T-helper 1 cell treated with Interleukin-12 subunit alpha and Interleukin-12 subunit beta and Interleukin-4 antibody, amounts not matched to agents 30 μg/mL and 1 μg/mL, for 36 hours (primary cell): ENCODE results near the gene LCLAT1.

Source experiments
- H3K27ac Mint-ChIP-seq: one replicate; pipeline ENCODE4 v1.8.0; 2021; ENCODE audit warnings: mild to moderate bottlenecking, mixed read lengths
- H3K27me3 Mint-ChIP-seq: one replicate; pipeline ENCODE4 v1.8.0; 2021; ENCODE audit warnings: low read depth, mixed read lengths
- H3K36me3 Mint-ChIP-seq: one replicate; pipeline ENCODE4 v1.8.0; 2021; ENCODE audit warnings: low read depth, mixed read lengths
- H3K4me1 Mint-ChIP-seq: one replicate; pipeline ENCODE4 v1.8.0; 2021; ENCODE audit warnings: low read depth, mixed read lengths
- H3K4me3 Mint-ChIP-seq: one replicate; pipeline ENCODE4 v1.8.0; 2021; ENCODE audit warnings: mild to moderate bottlenecking, moderate library complexity, mixed read lengths
- H3K9me3 Mint-ChIP-seq: one replicate; pipeline ENCODE4 v1.8.0; 2021; ENCODE audit warnings: mixed read lengths

LCLAT1 gene

GRCh38 chr2:30516166-30516565 is 69.1 kb downstream of the LCLAT1 start:
- Mint-ChIP-seq H3K36me3 (peaks cover 20% of the 10 kb centered on the region), H3K4me1 (no peaks in the 10 kb centered on the region), H3K27ac (no peak overlapping the region), H3K27me3 (no peaks in the 10 kb centered on the region), H3K9me3 (peaks cover 39% of the 10 kb centered on the region), H3K4me3 (no peak overlapping the region)

- H3K4me1 Mint-ChIP-seq: no peaks in the 10 kb centered on the region
- H3K9me3 Mint-ChIP-seq: peaks cover 43% of the 10 kb centered on the region
- no peak overlapping the region for H3K4me3 Mint-ChIP-seq
- H3K27me3 Mint-ChIP-seq: no peaks in the 10 kb centered on the region
- peaks cover 24% of the 10 kb centered on the region for H3K36me3 Mint-ChIP-seq
- no peak overlapping the region for H3K27ac Mint-ChIP-seq
Observed at GRCh38 chr2:30519796-30520195, 72.8 kb downstream of the LCLAT1 start.

- Mint-ChIP-seq H3K4me3 (no peak overlapping the region), H3K27me3 (no peaks in the 10 kb centered on the region), H3K9me3 (peaks cover 28% of the 10 kb centered on the region), H3K4me1 (peaks cover 2% of the 10 kb centered on the region), H3K27ac (no peak overlapping the region), H3K36me3 (peaks cover 19% of the 10 kb centered on the region)
Observed at GRCh38 chr2:30522421-30522820, 75.4 kb downstream of the LCLAT1 start.

- Mint-ChIP-seq H3K4me1 (peaks cover 2% of the 10 kb centered on the region), H3K36me3 (peaks cover 8% of the 10 kb centered on the region), H3K9me3 (no peaks in the 10 kb centered on the region), H3K27ac (no peak overlapping the region), H3K4me3 (no peak overlapping the region), H3K27me3 (no peaks in the 10 kb centered on the region)
Observed at GRCh38 chr2:30527411-30527810, 80.4 kb downstream of the LCLAT1 start.

- Mint-ChIP-seq H3K9me3 (no peaks in the 10 kb centered on the region), H3K27me3 (no peaks in the 10 kb centered on the region), H3K27ac (no peak overlapping the region), H3K4me1 (peaks cover 2% of the 10 kb centered on the region), H3K36me3 (peaks cover 8% of the 10 kb centered on the region), H3K4me3 (no peak overlapping the region)
Observed at GRCh38 chr2:30527859-30528258, 80.8 kb downstream of the LCLAT1 start.

GRCh38 chr2:30530346-30530745 is 83.3 kb downstream of the LCLAT1 start:
- Mint-ChIP-seq H3K9me3 (no peaks in the 10 kb centered on the region), H3K36me3 (peaks cover 25% of the 10 kb centered on the region), H3K27ac (no peak overlapping the region), H3K27me3 (no peaks in the 10 kb centered on the region), H3K4me1 (peaks cover 2% of the 10 kb centered on the region), H3K4me3 (no peak overlapping the region)

GRCh38 chr2:30541680-30542079 is 94.6 kb downstream of the LCLAT1 start:
- Mint-ChIP-seq H3K4me1 (peaks cover 8% of the 10 kb centered on the region), H3K9me3 (no peaks in the 10 kb centered on the region), H3K27me3 (no peaks in the 10 kb centered on the region), H3K36me3 (peaks cover 5% of the 10 kb centered on the region), H3K4me3 (no peak overlapping the region), H3K27ac (no peak overlapping the region)

- H3K36me3 Mint-ChIP-seq: no peaks in the 10 kb centered on the region
- no peaks in the 10 kb centered on the region for H3K9me3 Mint-ChIP-seq
- H3K27ac Mint-ChIP-seq: no peak overlapping the region
- no peaks in the 10 kb centered on the region for H3K27me3 Mint-ChIP-seq
- no peak overlapping the region for H3K4me3 Mint-ChIP-seq
- H3K4me1 Mint-ChIP-seq: peaks cover 8% of the 10 kb centered on the region
Observed at GRCh38 chr2:30545875-30546274, 98.8 kb downstream of the LCLAT1 start.

- H3K9me3 Mint-ChIP-seq: peaks cover 3% of the 10 kb centered on the region
Observed at GRCh38 chr2:30548386-30548785, 101.3 kb downstream of the LCLAT1 start.

GRCh38 chr2:30549096-30549495 is 102.0 kb downstream of the LCLAT1 start:
- H3K4me1 Mint-ChIP-seq: no peaks in the 10 kb centered on the region

More at GRCh38 chr2:30548386-30548785, 101.3 kb downstream of the LCLAT1 start:
- no peaks in the 10 kb centered on the region for H3K27me3 Mint-ChIP-seq
- H3K4me3 Mint-ChIP-seq: no peak overlapping the region
- no peak overlapping the region for H3K27ac Mint-ChIP-seq
- H3K36me3 Mint-ChIP-seq: peaks cover 2% of the 10 kb centered on the region
- no peaks in the 10 kb centered on the region for H3K4me1 Mint-ChIP-seq

GRCh38 chr2:30559544-30560275 is 112.7 kb downstream of the LCLAT1 start:
- Mint-ChIP-seq H3K36me3 (peaks cover 9% of the 10 kb centered on the region), H3K4me1 (no peaks in the 10 kb centered on the region), H3K4me3 (no peak overlapping the region), H3K27me3 (no peaks in the 10 kb centered on the region), H3K9me3 (no peaks in the 10 kb centered on the region), H3K27ac (no peak overlapping the region)

More at GRCh38 chr2:30549096-30549495, 102.0 kb downstream of the LCLAT1 start:
- Mint-ChIP-seq H3K4me3 (no peak overlapping the region), H3K36me3 (peaks cover 2% of the 10 kb centered on the region), H3K27me3 (no peaks in the 10 kb centered on the region), H3K9me3 (peaks cover 3% of the 10 kb centered on the region), H3K27ac (no peak overlapping the region)

GRCh38 chr2:30561349-30561748 is 114.3 kb downstream of the LCLAT1 start:
- H3K4me1 Mint-ChIP-seq: peaks cover 8% of the 10 kb centered on the region
- H3K36me3 Mint-ChIP-seq: peaks cover 9% of the 10 kb centered on the region
- no peaks in the 10 kb centered on the region for H3K9me3 Mint-ChIP-seq
- H3K4me3 Mint-ChIP-seq: no peak overlapping the region
- H3K27me3 Mint-ChIP-seq: no peaks in the 10 kb centered on the region
- H3K27ac Mint-ChIP-seq: no peak overlapping the region

- Mint-ChIP-seq H3K27me3 (no peaks in the 10 kb centered on the region), H3K4me1 (peaks cover 9% of the 10 kb centered on the region), H3K27ac (no peak overlapping the region), H3K4me3 (no peak overlapping the region), H3K9me3 (no peaks in the 10 kb centered on the region), H3K36me3 (peaks cover 13% of the 10 kb centered on the region)
Observed at GRCh38 chr2:30565851-30566358, 118.9 kb downstream of the LCLAT1 start.

- peaks cover 9% of the 10 kb centered on the region for H3K4me1 Mint-ChIP-seq
- H3K36me3 Mint-ChIP-seq: peaks cover 13% of the 10 kb centered on the region
- H3K27me3 Mint-ChIP-seq: no peaks in the 10 kb centered on the region
- no peak overlapping the region for H3K4me3 Mint-ChIP-seq
- no peaks in the 10 kb centered on the region for H3K9me3 Mint-ChIP-seq
- H3K27ac Mint-ChIP-seq: no peak overlapping the region
Observed at GRCh38 chr2:30566631-30567030, 119.6 kb downstream of the LCLAT1 start.

- Mint-ChIP-seq H3K36me3 (peaks cover 11% of the 10 kb centered on the region), H3K9me3 (no peaks in the 10 kb centered on the region), H3K27ac (no peak overlapping the region), H3K4me1 (peaks cover 9% of the 10 kb centered on the region), H3K4me3 (no peak overlapping the region), H3K27me3 (no peaks in the 10 kb centered on the region)
Observed at GRCh38 chr2:30567317-30567716, 120.3 kb downstream of the LCLAT1 start.
